Right ventricle myocardium inferior (tissue), 1 donor: Measurements from ENCODE around the gene L1CAM. TPM values are rescaled to one million over a fixed set of nuclear protein-coding genes. Genes with fewer than 3 reads are reported as not detected.

Source experiments
- ATAC-seq: fragments of 200-7000 bp; cut with Tn5 transposase; one replicate; pipeline ENCODE4 v1.9.1; 2020; ENCODE audit warnings: mild to moderate bottlenecking, moderate library complexity
- DNase-seq: peaks from one replicate; pipeline ENCODE4 v3.0.0; 2021; ENCODE audit errors: missing footprints
- intact Hi-C: fragments of 100-400 bp; cut with DNase I; formaldehyde crosslinking; loops from one replicate; pipeline ENCODE4 v1.11.0; 2022
- total RNA-seq: library from RNA; stranded (reverse); fragmentation: NEBNext Ultra II Directional; extraction: Animal tissue kit (Norgen Biotek cat#: 25700); gene quantifications from one replicate; pipeline ENCODE4 v1.2.1, GENCODE V29; 2021
- donor health status: DM: no; HTN: yes; CAD: no; lungs with severe emphysema.

The L1CAM gene
- total RNA-seq, 1 donor from 2014 or later = 6.1 TPM

- ATAC-seq (no peak), DNase-seq (no peak)
- intact Hi-C loops = no loop called here
Observed at GRCh38 chrX:153907456-153907855, 21.5 kb upstream of the L1CAM start.

GRCh38 chrX:153906126-153906917 lies 20.3 kb upstream of the L1CAM start:
- intact Hi-C loops = no loop called here
- DNase-seq = no peak
- no peak for ATAC-seq

GRCh38 chrX:153905481-153906095 lies 19.6 kb upstream of the L1CAM start:
- intact Hi-C loops = no loop called here
- DNase-seq (no peak), ATAC-seq (no peak)

GRCh38 chrX:153903991-153904957 lies 18.3 kb upstream of the L1CAM start, which contains the start of gene AVPR2:
Gene AVPR2 (plus strand): TSS chrX:153904673. CDS start chrX:153905146, 473 bp downstream.
- intact Hi-C loops = no loop called here
- ATAC-seq (no peak), DNase-seq (no peak)

GRCh38 chrX:153903238-153903980 lies 17.4 kb upstream of the L1CAM start:
- DNase-seq = no peak
- peak; percentile 52 for ATAC-seq
- intact Hi-C loops = no loop called here

GRCh38 chrX:153902385-153902784 lies 16.4 kb upstream of the L1CAM start:
- ATAC-seq (no peak), DNase-seq (no peak)
- intact Hi-C loops = no loop called here

GRCh38 chrX:153901753-153902140 lies 15.8 kb upstream of the L1CAM start:
- ATAC-seq (no peak), DNase-seq (no peak)
- intact Hi-C loops = no loop called here

GRCh38 chrX:153900831-153901752 lies 15.1 kb upstream of the L1CAM start:
- DNase-seq (peak; percentile 82), ATAC-seq (peak; percentile 73)
- intact Hi-C loops = no loop called here

- DNase-seq (no peak), ATAC-seq (no peak)
- intact Hi-C loops = no loop called here
Observed at GRCh38 chrX:153897899-153898298, 11.9 kb upstream of the L1CAM start.

GRCh38 chrX:153889123-153889522 lies 3.1 kb upstream of the L1CAM start:
- DNase-seq (no peak), ATAC-seq (no peak)
- intact Hi-C loops = no loop called here

- DNase-seq (no peak), ATAC-seq (no peak)
- intact Hi-C loops = no loop called here
Observed at GRCh38 chrX:153888344-153888743, 2.4 kb upstream of the L1CAM start.

- intact Hi-C loops = no loop called here
- DNase-seq (no peak), ATAC-seq (no peak)
Observed at GRCh38 chrX:153887385-153887784, 1.4 kb upstream of the L1CAM start.

- DNase-seq (no peak), ATAC-seq (no peak)
- intact Hi-C loops = no loop called here
Observed at GRCh38 chrX:153886915-153887314, 942 bp upstream of the L1CAM start.

GRCh38 chrX:153885208-153885787 lies 675 bp downstream of the L1CAM start:
- no peak for ATAC-seq
- DNase-seq = no peak
- intact Hi-C loops = no loop called here

GRCh38 chrX:153884590-153884989 lies 1.4 kb downstream of the L1CAM start:
- intact Hi-C loops = no loop called here

GRCh38 chrX:153884136-153884535 lies 1.8 kb downstream of the L1CAM start:
- DNase-seq (no peak), ATAC-seq (no peak)
- intact Hi-C loops = no loop called here

More at GRCh38 chrX:153884590-153884989, 1.4 kb downstream of the L1CAM start:
- ATAC-seq = no peak
- no peak for DNase-seq

GRCh38 chrX:153883163-153883843 lies 2.7 kb downstream of the L1CAM start:
- intact Hi-C loops = no loop called here
- no peak for DNase-seq
- ATAC-seq = no peak
